K562 (cell line): ENCODE measurements around the gene INHA. TPM values are rescaled to one million over a fixed set of nuclear protein-coding genes. Genes with fewer than 3 reads are reported as not detected.

ENCODE experiments used
- ATF7 ChIP-seq: fragments of 450-650 bp; IDR thresholded peaks from 2 replicates; pipeline ENCODE4 v1.7.1; 2014; ENCODE audit warnings: mild to moderate bottlenecking, moderate library complexity
- EGR1 ChIP-seq: fragments of 450-650 bp; conservative IDR thresholded peaks from 2 replicates; pipeline ENCODE4 v1.6.1; 2017; ENCODE audit warnings: mild to moderate bottlenecking
- HDAC1 ChIP-seq, 2 experiments: fragments of 450-650 bp; IDR thresholded peaks; 2 replicates each; pipeline ENCODE4 v1.6.1; 2016 to 2017; ENCODE audit warnings: inconsistent platforms in 1 of 2, mild to moderate bottlenecking in 1 of 2, moderate library complexity in 1 of 2
- HES1 ChIP-seq: fragments of 450-650 bp; IDR thresholded peaks from 2 replicates; pipeline ENCODE4 v1.6.1; 2016; ENCODE audit warnings: low read depth, mild to moderate bottlenecking, moderate library complexity
- MNT ChIP-seq, 2 experiments: fragments of 450-650 bp; conservative IDR thresholded peaks; 2 replicates each; pipeline ENCODE4 v1.6.1; 2017; ENCODE audit warnings: mild to moderate bottlenecking in 2 of 2, moderate library complexity in 2 of 2
- NR3C1 ChIP-seq: sonication (generic); formaldehyde crosslinking; IDR thresholded peaks from 2 replicates; pipeline ENCODE4 v1.8.1; 2022; ENCODE audit warnings: missing genetic modification reagents
- REST ChIP-seq, 2 experiments: fragments of 450-650 bp; formaldehyde crosslinking in 1 of 2; IDR thresholded peaks; 2 replicates each; pipeline versions ENCODE4 v1.4.0 to v1.6.1; 2014 to 2020; ENCODE audit warnings: mild to moderate bottlenecking in 2 of 2, borderline replicate concordance in 1 of 2, low read depth in 1 of 2
- TEAD1 ChIP-seq, 2 experiments: fragments of 450-650 bp in 1 of 2; sonication (generic) in 1 of 2; formaldehyde crosslinking; IDR thresholded peaks; 2 replicates each; pipeline versions ENCODE4 v1.4.0 to v1.8.0; 2020 to 2022; ENCODE audit warnings: mild to moderate bottlenecking in 2 of 2, missing genetic modification reagents in 1 of 2
- VEZF1 ChIP-seq: fragments of 200-800 bp; sonication (Bioruptor generic); IDR thresholded peaks from 2 replicates; pipeline ENCODE4 v1.6.1; 2017; ENCODE audit warnings: missing genetic modification characterization, missing compliant biosample characterization
- ZNF134 ChIP-seq: fragments of 250-450 bp; sonication (Bioruptor Pico); conservative IDR thresholded peaks from 2 replicates; pipeline ENCODE4 v1.4.0; 2020
- polyA plus RNA-seq, 8 experiments: library from polyadenylated mRNA; depleted of rRNA in 4 of 8; stranded (reverse) in 5 of 8; unstranded in 3 of 8; fragments of >200 nt; fragmentation: Nextera tagmentation in 2 of 8; fragmentation: Illumina TruSeq in 1 of 8; extraction: Ambion mirVana in 2 of 8; extraction: Trizol in 1 of 8; gene quantifications; 2 replicates each; pipeline versions ENCODE4 v1.2.1 to v1.2.3, GENCODE V29; 2011 to 2014; ENCODE audit warnings: inconsistent platforms in 1 of 8, missing spikeins in 1 of 8
- total RNA-seq, 7 experiments: library from RNA; depleted of rRNA in 6 of 7; stranded (reverse); fragments of >200 nt in 6 of 7; fragmentation: Illumina TruSeq in 2 of 7; extraction: Trizol in 2 of 7; gene quantifications; 2 replicates each; pipeline versions ENCODE4 v1.2.1 to v1.2.3, GENCODE V29; 2011 to 2021; ENCODE audit warnings: low replicate concordance in 1 of 7

Gene INHA
- total and polyA plus RNA-seq, 9 of the 15 experiments (the other 6 are each of a cell fraction or from before 2014, with no cell fraction given) = 0.07 to 1.9 (median 0.40) TPM

GRCh38 chr2:219543596-219544358, 28.3 kb upstream of the INHA start, which contains the start of the genes CHPF and TMEM198 (continued):
- TF ChIP-seq REST (IDR thresholded peaks at IDR 0.05; ENCODE audit: borderline replicate concordance) (peak; percentile 99), REST (CRISPR knock-in tag; IDR thresholded peaks at IDR 0.05; ENCODE audit: low read depth) (peak; percentile 99), ZNF134 (CRISPR knock-in tag) (no peak), EGR1 (peak; percentile 53), NR3C1 (CRISPR knock-in tag) (no peak), TEAD1 (CRISPR knock-in tag; IDR thresholded peaks at IDR 0.05) (no peak), HES1 (no peak), ATF7 (peak; percentile 98), MNT (conservative IDR thresholded peaks at IDR 0.05) (peak; percentile 78 to 84), HDAC1 (IDR thresholded peaks at IDR 0.05) (0 out of 4 replicates have a peak, but pooled peaks of 1 of the 2 experiments have one; percentile 24), VEZF1 (CRISPR knock-in tag) (peak; percentile 98)
